ENCODE results near the gene POU4F3.

GRCh38 chr5:146337928-146338327, 711 bp upstream of the POU4F3 start:
- no peak for TF ChIP-seq POLR2A (IDR thresholded peaks at IDR 0.05)
- TF ChIP-seq CTCF (IDR thresholded peaks at IDR 0.05), result no peak
